Kidney (tissue), 14 donors: ENCODE data around the gene SMC1B. TPM values are rescaled to one million over a fixed set of nuclear protein-coding genes. Genes with fewer than 3 reads are reported as not detected.
A peak's percentile ranks its signal among the peaks of the same experiment; 100 is the strongest.

ENCODE experiments used
- DNase-seq, 5 donors: peaks; one replicate each; pipeline ENCODE4 v3.0.0-alpha.2; 2013 to 2020
- FAIRE-seq: peaks from 2 replicates; lab custom pipeline; 2012; peaks lifted over from hg19 to GRCh38; lab: Jason Lieb, UNC
- H3K27ac ChIP-seq, 2 donors: one replicate each; pipeline ENCODE4 v1.7.0; 2013; ENCODE audit warnings: low read depth in 2 of 2, low read length in 2 of 2, inconsistent platforms in 1 of 2
- H3K27me3 ChIP-seq: one replicate; pipeline ENCODE4 v1.7.1; 2013; ENCODE audit warnings: low read length, inconsistent platforms; ENCODE audit not compliant: control insufficient read depth, insufficient read depth
- H3K36me3 ChIP-seq, 3 donors: one replicate each; pipeline versions ENCODE4 v1.7.0 to v1.7.1; 2013; ENCODE audit warnings: low read length in 3 of 3, control low read depth in 1 of 3, inconsistent platforms in 1 of 3; ENCODE audit not compliant: insufficient read depth in 3 of 3, control insufficient read depth in 2 of 3
- H3K4me1 ChIP-seq, 3 donors: one replicate each; pipeline versions ENCODE4 v1.7.0 to v1.7.1; 2013; ENCODE audit warnings: low read length in 3 of 3, inconsistent platforms in 1 of 3, low read depth in 1 of 3; ENCODE audit not compliant: control insufficient read depth in 2 of 3, insufficient read depth in 2 of 3
- H3K4me3 ChIP-seq, 3 donors: one replicate each; pipeline versions ENCODE4 v1.7.0 to v1.8.1; 2013; ENCODE audit warnings: low read length in 3 of 3, control low read depth in 1 of 3, inconsistent platforms in 1 of 3
- H3K9ac ChIP-seq, 3 donors: one replicate each; pipeline versions ENCODE4 v1.7.0 to v1.7.1; 2013; ENCODE audit warnings: low read length in 3 of 3, control low read depth in 1 of 3, inconsistent platforms in 1 of 3
- H3K9me3 ChIP-seq, 3 donors: one replicate each; pipeline versions ENCODE4 v1.7.0 to v1.7.1; 2013; ENCODE audit warnings: low read length in 3 of 3, control low read depth in 1 of 3, inconsistent platforms in 1 of 3; ENCODE audit not compliant: control insufficient read depth in 2 of 3, insufficient read depth in 1 of 3
- intact Hi-C: fragments of 100-400 bp; cut with DNase I; formaldehyde crosslinking; loops from one replicate; pipeline ENCODE4 v1.11.1; 2022
- polyA plus RNA-seq: library from polyadenylated mRNA; stranded (reverse); fragments of 350-450 nt; fragmentation: Illumina TruSeq; extraction: RNeasy Lipid Tissue Mini Kit (QIAGEN cat#74804); gene quantifications from one replicate; pipeline ENCODE4 v1.2.3, GENCODE V29; 2014; ENCODE audit warnings: low read depth, low replicate concordance; ENCODE audit not compliant: insufficient read depth
- total RNA-seq: library from RNA; stranded (reverse); fragmentation: NEBNext Ultra II Directional; extraction: Animal tissue kit (Norgen Biotek cat#: 25700); gene quantifications from one replicate; pipeline ENCODE4 v1.2.1, GENCODE V29; 2021
- TF ChIP-seq, protein P1 (sequence below): IDR thresholded peaks from 3 replicates; pipeline ENCODE4 v1.5.1; 2012; ENCODE audit warnings: mild to moderate bottlenecking, moderate library complexity, borderline replicate concordance; ENCODE audit not compliant: insufficient read depth; ENCODE audit errors: extremely low read depth
- donor health status: control.
- donor health status: control.
- donor health status: control.
- donor health status: control.
- donor health status: control.
- donor health status: DM: yes; HTN: yes; CAD: no.
- donor health status: Normal renal cell carcinoma (clear cell type).

Gene SMC1B
- total and polyA plus RNA-seq, 2 donors from 2014 or later: not detected

DNA sequence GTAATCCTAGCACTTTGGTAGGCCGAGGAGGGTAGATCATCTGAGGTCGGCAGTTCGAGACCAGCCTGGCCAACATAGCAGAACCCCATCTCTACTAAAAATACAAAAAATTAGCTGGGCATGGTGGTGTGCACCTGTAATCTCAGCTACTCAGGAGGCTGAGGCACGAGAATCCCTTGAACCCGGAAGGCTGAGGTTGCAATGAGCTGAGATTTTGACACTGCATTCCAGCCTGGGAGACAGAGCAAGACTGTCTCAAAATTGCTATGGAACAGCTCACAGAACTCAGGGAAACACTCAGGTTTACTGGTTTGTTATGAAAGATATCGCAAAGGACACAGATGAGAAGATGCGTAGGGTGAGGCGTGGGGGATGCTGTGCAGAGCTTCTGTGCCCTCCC is 101.0 kb downstream of the SMC1B start:
- TF ChIP-seq, protein P1, sequence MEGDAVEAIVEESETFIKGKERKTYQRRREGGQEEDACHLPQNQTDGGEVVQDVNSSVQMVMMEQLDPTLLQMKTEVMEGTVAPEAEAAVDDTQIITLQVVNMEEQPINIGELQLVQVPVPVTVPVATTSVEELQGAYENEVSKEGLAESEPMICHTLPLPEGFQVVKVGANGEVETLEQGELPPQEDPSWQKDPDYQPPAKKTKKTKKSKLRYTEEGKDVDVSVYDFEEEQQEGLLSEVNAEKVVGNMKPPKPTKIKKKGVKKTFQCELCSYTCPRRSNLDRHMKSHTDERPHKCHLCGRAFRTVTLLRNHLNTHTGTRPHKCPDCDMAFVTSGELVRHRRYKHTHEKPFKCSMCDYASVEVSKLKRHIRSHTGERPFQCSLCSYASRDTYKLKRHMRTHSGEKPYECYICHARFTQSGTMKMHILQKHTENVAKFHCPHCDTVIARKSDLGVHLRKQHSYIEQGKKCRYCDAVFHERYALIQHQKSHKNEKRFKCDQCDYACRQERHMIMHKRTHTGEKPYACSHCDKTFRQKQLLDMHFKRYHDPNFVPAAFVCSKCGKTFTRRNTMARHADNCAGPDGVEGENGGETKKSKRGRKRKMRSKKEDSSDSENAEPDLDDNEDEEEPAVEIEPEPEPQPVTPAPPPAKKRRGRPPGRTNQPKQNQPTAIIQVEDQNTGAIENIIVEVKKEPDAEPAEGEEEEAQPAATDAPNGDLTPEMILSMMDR: no peak
- Histone ChIP-seq H3K36me3 (no peaks in the 10 kb centered on the region), H3K4me3 (no peak overlapping the region), H3K9ac (no peak overlapping the region), H3K27ac (no peak overlapping the region), H3K4me1 (peaks cover 0 to 10% (median 7%) of the 10 kb centered on the region in 3 donors), H3K9me3 (no peaks in the 10 kb centered on the region), H3K27me3 (no peaks in the 10 kb centered on the region)
- DNase-seq: no peak
- intact Hi-C loops: no loop called here
- no peak for FAIRE-seq

DNA sequence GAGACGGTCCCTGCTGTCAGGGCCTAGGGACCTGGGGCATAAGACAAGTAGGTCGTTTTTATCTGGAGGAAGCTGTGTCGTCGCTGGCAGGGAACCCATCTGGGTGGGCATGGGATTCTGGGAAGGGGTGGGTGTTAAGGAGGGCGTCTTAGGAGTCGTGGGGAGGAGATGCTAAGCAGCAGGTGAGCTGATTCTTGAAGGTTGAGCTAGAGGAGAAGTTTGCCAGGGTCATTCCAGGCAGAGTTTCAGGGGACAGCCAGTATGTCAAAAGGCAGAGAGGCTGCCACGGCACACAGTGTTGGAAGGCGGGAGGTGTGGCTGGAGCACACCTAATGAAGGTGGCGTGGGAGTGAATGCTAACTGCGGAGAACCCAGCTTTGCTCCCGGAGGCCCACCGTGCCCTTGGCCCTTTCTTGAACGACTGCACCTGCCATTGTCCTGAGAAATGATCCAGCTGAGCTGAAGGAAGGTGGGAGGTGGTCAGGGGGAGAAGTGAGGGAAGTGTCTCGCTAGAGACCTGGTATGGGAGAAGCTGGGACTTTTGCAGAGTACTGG is 102.3 kb downstream of the SMC1B start:
- peak overlapping the region in 1 of 3 donors; percentile 77 for H3K9ac ChIP-seq
- H3K4me3 ChIP-seq: peak overlapping the region in 2 of 3 donors; percentile 66 to 69
- no peaks in the 10 kb centered on the region for H3K36me3 ChIP-seq
- H3K27ac ChIP-seq: no peak overlapping the region
- intact Hi-C loops: no loop called here
- peaks cover 0 to 10% (median 7%) of the 10 kb centered on the region in 3 donors for H3K4me1 ChIP-seq
- DNase-seq (peak in 1 of 5 donors; percentile 20), FAIRE-seq (no peak)
- TF ChIP-seq, protein P1: no peak
- no peaks in the 10 kb centered on the region for H3K27me3 ChIP-seq
- H3K9me3 ChIP-seq: no peaks in the 10 kb centered on the region

GRCh38 chr22:45310331-45310976 is 102.9 kb downstream of the SMC1B start:
- Histone ChIP-seq H3K27me3 (no peaks in the 10 kb centered on the region), H3K36me3 (no peaks in the 10 kb centered on the region), H3K9me3 (no peaks in the 10 kb centered on the region), H3K4me3 (peak overlapping the region; percentile 26 to 69 (median 66)), H3K4me1 (peaks cover 0 to 10% (median 7%) of the 10 kb centered on the region in 3 donors), H3K27ac (peak overlapping the region in 1 of 2 donors; percentile 11), H3K9ac (peak overlapping the region in 2 of 3 donors; percentile 5 to 77)
- intact Hi-C loops: no loop called here
- DNase-seq (peak in 1 of 5 donors; percentile 34), FAIRE-seq (no peak)
- TF ChIP-seq, protein P1: no peak
